ENCODE results near the gene CAMK1D. TPM values are rescaled to one million over a fixed set of nuclear protein-coding genes. Genes with fewer than 3 reads are reported as not detected.

CAMK1D gene
- total and polyA plus RNA-seq, 8 donors, result 1.4 to 26.9 (median 3.9) TPM

DNA sequence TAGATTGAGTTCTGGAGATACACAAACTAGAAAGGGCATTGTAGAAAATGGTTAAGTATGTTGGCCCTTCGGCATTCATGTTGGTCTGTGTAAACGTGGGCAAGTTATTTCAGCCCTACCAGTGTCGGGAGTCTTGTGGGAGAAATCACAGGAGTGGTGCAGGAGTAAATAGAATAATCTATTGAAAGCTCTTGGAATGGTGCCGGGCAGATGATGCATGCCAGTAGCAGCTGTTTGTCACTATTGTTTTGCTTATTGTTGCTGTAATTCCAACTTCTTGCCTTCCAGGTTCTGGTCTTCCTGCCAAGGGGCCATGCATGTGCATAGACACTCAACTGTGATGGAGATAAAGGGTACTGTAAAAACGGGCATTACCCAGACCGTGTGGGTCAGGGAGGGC lies 259.4 kb downstream of the CAMK1D start:
- no peaks in the 10 kb centered on the region for H3K36me3 ChIP-seq
- H3K4me3 ChIP-seq, result no peak overlapping the region
- no peak overlapping the region for H3K27ac ChIP-seq
- 44 to 66% (median 54%) methylated on average over 6 of the region's 6 CpGs for WGBS, 5 donors
- no peaks in the 10 kb centered on the region for H3K9me3 ChIP-seq
- peaks cover 6 to 22% (median 14%) of the 10 kb centered on the region in 4 donors for H3K4me1 ChIP-seq
- no peaks in the 10 kb centered on the region for H3K27me3 ChIP-seq
- DNase-seq, result no peak
- TF ChIP-seq EP300 (IDR thresholded peaks at IDR 0.05) (no peak), POLR2A (IDR thresholded peaks at IDR 0.05) (no peak), POLR2AphosphoS5 (IDR thresholded peaks at IDR 0.05) (no peak)
- TF ChIP-seq, protein P1, sequence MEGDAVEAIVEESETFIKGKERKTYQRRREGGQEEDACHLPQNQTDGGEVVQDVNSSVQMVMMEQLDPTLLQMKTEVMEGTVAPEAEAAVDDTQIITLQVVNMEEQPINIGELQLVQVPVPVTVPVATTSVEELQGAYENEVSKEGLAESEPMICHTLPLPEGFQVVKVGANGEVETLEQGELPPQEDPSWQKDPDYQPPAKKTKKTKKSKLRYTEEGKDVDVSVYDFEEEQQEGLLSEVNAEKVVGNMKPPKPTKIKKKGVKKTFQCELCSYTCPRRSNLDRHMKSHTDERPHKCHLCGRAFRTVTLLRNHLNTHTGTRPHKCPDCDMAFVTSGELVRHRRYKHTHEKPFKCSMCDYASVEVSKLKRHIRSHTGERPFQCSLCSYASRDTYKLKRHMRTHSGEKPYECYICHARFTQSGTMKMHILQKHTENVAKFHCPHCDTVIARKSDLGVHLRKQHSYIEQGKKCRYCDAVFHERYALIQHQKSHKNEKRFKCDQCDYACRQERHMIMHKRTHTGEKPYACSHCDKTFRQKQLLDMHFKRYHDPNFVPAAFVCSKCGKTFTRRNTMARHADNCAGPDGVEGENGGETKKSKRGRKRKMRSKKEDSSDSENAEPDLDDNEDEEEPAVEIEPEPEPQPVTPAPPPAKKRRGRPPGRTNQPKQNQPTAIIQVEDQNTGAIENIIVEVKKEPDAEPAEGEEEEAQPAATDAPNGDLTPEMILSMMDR (IDR thresholded peaks at IDR 0.05), result no peak
- intact Hi-C loops (cut with DNase I; ENCODE audit: low total_unique reads), result no loop called here

DNA sequence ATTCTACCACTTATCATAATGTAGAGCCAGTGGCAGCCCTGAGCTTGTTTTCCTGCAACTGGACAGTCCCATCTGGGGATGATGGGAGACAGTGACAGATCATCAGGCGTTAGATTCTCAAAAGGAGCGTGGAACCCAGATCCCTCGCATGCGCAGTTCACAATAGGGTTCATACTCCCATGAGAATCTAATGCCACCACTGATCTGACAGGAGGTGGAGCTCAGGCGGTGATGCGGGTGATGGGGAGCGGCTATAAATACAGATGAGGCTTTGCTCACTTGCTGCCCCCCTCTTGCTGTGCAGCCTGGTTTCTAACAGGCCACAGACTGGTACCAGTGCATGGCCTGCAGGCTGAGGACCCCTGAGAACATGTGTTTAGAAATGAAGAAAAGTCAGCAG lies 260.1 kb downstream of the CAMK1D start:
- no peaks in the 10 kb centered on the region for H3K9me3 ChIP-seq
- no peaks in the 10 kb centered on the region for H3K36me3 ChIP-seq
- H3K27ac ChIP-seq, result no peak overlapping the region
- intact Hi-C loops (cut with DNase I; ENCODE audit: low total_unique reads), result no loop called here
- no peak for DNase-seq
- no peak overlapping the region for H3K4me3 ChIP-seq
- no peak for TF ChIP-seq POLR2AphosphoS5 (IDR thresholded peaks at IDR 0.05)
- TF ChIP-seq, protein P1 (IDR thresholded peaks at IDR 0.05), result no peak
- no peak for TF ChIP-seq POLR2A (IDR thresholded peaks at IDR 0.05)
- no peak for TF ChIP-seq EP300 (IDR thresholded peaks at IDR 0.05)
- no peaks in the 10 kb centered on the region for H3K27me3 ChIP-seq
- WGBS, 5 donors, result 84 to 99% (median 91%) methylated on average over 7 of the region's 7 CpGs
- H3K4me1 ChIP-seq, result peaks cover 6 to 22% (median 14%) of the 10 kb centered on the region in 4 donors

DNA sequence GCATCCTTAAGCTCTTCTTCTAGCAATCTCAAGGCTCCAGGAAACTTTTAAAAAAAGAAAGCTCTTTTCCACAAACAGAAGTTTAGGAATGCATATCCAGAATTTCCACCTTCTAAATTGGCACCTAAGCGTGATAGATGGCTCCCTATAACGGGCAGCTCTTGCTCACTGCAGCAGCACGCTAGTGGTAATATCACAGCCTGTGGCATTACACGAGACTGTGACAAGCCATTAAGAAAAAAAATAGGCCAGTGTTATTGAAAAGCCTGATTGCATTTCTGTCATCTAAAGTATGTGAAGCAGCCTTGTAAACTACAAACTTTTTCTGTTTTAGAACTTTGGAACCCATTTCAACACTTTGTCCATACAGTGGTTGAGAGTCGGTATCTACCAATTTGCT lies 263.8 kb downstream of the CAMK1D start:
- H3K27ac ChIP-seq, result no peak overlapping the region
- H3K9me3 ChIP-seq, result no peaks in the 10 kb centered on the region
- H3K27me3 ChIP-seq, result no peaks in the 10 kb centered on the region
- TF ChIP-seq, protein P1 (IDR thresholded peaks at IDR 0.05), result no peak
- TF ChIP-seq POLR2AphosphoS5 (IDR thresholded peaks at IDR 0.05) (no peak), POLR2A (IDR thresholded peaks at IDR 0.05) (no peak), EP300 (IDR thresholded peaks at IDR 0.05) (no peak)
- no peak for DNase-seq
- H3K4me3 ChIP-seq, result no peak overlapping the region
- no peaks in the 10 kb centered on the region for H3K36me3 ChIP-seq
- intact Hi-C loops (cut with DNase I; ENCODE audit: low total_unique reads), result no loop called here
- no peaks in the 10 kb centered on the region for H3K4me1 ChIP-seq
- WGBS, 5 donors, result 90 to 93% (median 92%) methylated on average over 5 of the region's 5 CpGs

DNA sequence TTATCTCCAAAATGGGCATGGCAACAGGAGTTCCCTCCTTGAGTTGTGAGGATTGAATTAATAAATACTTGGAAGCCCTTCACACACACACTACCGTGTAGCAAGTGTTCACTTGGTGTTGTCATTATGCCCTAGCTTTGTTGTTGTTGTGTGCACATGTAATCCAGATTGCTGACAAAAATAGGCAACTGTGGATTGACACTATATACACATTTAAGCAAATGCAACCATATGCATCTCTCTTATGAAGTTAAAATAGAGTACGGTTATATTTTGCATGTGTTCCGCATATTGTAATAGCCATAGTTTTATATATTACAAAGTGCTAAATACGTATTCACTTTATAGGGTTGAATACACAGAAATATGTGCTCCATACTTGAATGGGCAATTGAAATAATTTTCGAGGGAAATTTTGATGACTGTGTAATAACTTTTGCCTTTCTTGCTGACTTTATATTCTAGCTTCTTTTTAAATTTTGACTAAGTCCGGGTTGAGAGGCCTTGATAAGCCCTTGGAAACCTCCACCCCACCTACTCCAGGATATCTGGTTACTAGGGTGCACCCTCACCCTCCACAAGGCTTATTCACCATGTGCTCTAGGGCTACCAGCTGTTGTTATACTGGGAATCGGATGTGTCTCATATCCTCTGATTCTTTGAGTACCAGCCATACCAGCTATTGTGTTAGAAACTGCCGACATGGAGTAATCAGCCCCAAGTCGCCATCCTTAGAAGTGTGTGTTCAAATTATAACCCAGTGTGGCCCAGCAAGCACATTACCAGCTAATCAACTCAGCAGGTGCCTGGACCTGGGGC lies 265.0 kb downstream of the CAMK1D start:
- no peak overlapping the region for H3K4me3 ChIP-seq
- DNase-seq, result no peak
- H3K9me3 ChIP-seq, result no peaks in the 10 kb centered on the region
- intact Hi-C loops (cut with DNase I; ENCODE audit: low total_unique reads), result no loop called here
- no peaks in the 10 kb centered on the region for H3K36me3 ChIP-seq
- WGBS, 5 donors, result 78 to 88% (median 83%) methylated on average over 9 of the region's 9 CpGs
- H3K27me3 ChIP-seq, result no peaks in the 10 kb centered on the region
- TF ChIP-seq, protein P1 (IDR thresholded peaks at IDR 0.05), result no peak
- TF ChIP-seq EP300 (IDR thresholded peaks at IDR 0.05) (no peak), POLR2A (IDR thresholded peaks at IDR 0.05) (no peak), POLR2AphosphoS5 (IDR thresholded peaks at IDR 0.05) (no peak)
- H3K27ac ChIP-seq, result no peak overlapping the region
- H3K4me1 ChIP-seq, result no peaks in the 10 kb centered on the region

All from stomach (tissue), 9 donors.